Measurements from ENCODE around the gene KIFAP3.
"Not testable (repeated sequence)": the region's sequence is repeated elsewhere in the genome, so short reads cannot be mapped to it uniquely, and the experiment has no call there.

The KIFAP3 gene

GRCh38 chr1:170074250-170075157, at the start of gene KIFAP3:
Gene KIFAP3, minus strand, starts transcription at chr1:170074695. Its CDS starts 228 bp downstream, at chr1:170074467.
- peak; percentile 93 to 97 for DNase-seq (ENCODE audit: extremely low read depth in 1 of 2, low read depth in 1 of 2)

DNA sequence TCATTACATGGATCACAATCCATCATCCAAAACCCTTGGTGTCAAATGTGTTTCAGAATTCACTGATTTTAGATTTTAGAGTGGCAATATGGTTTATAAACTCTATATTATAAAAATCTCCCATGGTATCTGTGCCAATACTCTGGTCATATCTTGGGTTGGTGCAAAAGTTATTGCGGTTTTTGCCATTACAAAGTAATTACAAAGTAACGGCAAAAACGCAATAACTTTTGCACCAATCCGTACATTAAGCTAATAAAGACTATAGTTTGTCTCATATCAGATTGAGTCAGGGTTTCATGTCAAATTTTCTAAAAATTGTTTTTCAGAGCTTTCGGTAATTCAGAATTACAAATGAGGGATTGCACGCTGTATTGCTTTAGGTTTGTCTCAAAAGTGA, 47.9 kb upstream of the KIFAP3 start:
- DNase-seq (ENCODE audit: extremely low read depth in 1 of 2, low read depth in 1 of 2), result no peak

GRCh38 chr1:170114906-170115305, 40.4 kb upstream of the KIFAP3 start:
- no peak for DNase-seq (ENCODE audit: extremely low read depth in 1 of 2, low read depth in 1 of 2)

GRCh38 chr1:170113140-170113539, 38.6 kb upstream of the KIFAP3 start:
- DNase-seq (ENCODE audit: extremely low read depth in 1 of 2, low read depth in 1 of 2), result not testable (repeated sequence)

DNA sequence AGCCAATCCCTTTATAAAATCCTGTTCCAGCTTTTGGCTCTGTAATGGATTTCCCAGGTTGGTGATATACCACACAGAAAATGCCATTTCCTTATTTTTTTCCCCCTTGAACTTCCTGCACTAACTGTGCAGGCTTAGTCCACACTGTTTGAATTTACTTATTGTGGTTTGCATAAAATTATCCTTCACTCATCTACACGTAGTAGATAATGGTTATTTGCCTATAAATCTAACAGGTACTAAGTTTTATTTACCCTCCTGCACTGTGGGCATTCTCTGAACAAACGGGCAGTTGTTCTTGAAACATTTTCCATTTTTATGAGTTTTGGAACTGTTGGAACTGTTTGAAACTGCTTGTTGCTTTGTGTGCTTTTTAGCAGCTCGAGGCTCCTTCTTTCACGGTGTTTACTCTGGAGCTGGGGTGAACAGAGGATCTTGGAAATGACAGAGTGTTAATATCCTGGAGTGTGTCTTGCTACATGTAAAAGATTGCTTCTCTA, 23.0 kb upstream of the KIFAP3 start:
- DNase-seq (ENCODE audit: extremely low read depth in 1 of 2, low read depth in 1 of 2), result no peak

- no peak for DNase-seq (ENCODE audit: extremely low read depth in 1 of 2, low read depth in 1 of 2)
Observed at GRCh38 chr1:170096806-170097340, 22.4 kb upstream of the KIFAP3 start.

DNA sequence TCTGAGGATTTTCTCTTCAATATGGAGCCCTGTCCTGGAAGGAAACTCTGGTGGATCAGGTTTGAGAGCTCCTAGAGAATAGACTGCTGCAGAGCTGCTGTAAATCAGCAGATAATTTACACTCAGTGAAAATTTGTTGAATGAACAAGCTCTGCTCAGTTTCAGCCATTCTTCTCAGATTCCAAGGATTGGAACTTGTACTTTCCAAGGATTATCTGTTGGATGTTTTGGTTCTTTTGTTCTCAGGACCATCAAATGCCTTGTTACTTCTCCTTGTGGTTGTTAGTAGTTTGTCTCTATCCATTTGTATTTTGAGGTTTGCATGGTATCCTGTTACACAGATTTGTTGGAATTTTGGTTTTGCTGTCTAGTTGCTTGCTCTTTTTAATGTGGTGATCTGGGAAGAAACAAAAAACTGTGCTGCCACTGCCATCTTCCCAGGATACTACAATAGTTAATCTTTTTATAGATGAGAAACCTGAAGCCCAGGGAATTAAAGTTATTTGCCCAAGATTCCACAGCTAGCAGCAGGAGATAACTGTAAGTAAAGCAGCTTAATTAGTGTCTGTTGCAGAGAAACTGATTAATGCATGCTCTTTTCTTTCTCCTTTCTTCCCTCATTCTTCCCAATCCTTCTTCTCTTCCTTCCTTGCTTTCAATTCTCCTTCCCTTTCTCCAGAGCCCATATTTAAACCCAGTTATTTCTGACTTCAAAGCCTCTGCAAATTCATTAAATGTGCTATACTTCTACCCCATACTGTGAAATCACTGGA, 21.7 kb upstream of the KIFAP3 start:
- no peak for DNase-seq (ENCODE audit: extremely low read depth in 1 of 2, low read depth in 1 of 2)

DNA sequence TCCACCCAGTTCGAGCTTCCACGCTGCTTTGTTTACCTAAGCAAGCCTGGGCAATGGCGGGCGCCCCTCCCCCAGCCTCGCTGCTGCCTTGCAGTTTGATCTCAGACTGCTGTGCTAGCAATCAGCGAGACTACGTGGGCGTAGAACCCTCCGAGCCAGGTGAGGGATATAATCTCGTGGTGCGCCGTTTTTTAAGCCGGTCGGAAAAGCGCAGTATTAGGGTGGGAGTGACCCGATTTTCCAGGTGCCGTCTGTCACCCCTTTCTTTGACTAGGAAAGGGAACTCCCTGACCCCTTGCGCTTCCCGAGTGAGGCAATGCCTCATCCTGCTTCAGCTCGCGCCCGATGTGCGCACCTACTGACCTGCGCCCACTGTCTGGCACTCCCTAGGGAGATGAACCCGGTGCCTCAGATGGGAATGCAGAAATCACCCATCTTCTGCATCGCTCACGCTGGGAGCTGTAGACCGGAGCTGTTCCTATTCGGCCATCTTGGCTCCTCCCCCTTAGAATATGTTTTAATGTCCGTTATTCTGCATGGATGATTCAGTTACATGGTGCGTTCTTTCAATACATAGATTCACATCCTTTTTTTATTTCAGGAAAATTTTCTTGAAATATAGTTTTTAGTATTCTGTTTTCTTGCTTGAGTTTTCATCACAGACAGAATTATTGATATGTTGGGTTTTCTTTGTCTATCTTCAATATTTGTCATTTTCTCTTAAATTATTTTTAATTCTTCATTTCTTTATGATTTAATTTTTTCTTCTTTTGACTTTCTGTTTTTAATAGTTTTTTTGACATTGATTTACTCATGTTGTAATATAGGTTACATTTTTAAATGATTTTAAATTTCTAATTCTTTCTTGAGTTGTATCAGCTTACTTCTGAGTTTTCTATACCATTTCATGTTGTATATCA, 20.5 kb upstream of the KIFAP3 start:
- DNase-seq (ENCODE audit: extremely low read depth in 1 of 2, low read depth in 1 of 2), result not testable (repeated sequence)

GRCh38 chr1:170086399-170087032, 12.0 kb upstream of the KIFAP3 start:
- no peak for DNase-seq (ENCODE audit: extremely low read depth in 1 of 2, low read depth in 1 of 2)

GRCh38 chr1:170085091-170085490, 10.6 kb upstream of the KIFAP3 start:
- no peak for DNase-seq (ENCODE audit: extremely low read depth in 1 of 2, low read depth in 1 of 2)

- no peak for DNase-seq (ENCODE audit: extremely low read depth in 1 of 2, low read depth in 1 of 2)
Observed at GRCh38 chr1:170078610-170079189, 4.2 kb upstream of the KIFAP3 start.

DNA sequence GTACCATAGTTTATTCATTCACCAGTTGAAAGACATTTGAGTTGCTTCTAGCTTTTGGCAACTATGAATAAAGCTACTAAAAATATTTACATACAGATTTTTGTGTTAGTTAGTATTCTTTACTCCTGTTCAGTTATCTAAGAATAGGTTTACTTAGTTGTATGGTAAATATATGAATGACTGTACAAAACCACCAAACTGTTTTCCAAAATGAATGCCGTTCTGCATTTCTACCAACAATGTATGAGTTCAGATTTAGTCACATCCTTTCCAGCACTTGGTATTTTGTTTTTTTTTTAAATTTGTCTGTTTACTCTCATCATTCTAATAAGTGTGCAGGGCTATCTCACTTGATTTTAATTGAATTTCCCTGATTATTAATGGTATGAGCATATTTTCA, 3.4 kb upstream of the KIFAP3 start:
- DNase-seq (ENCODE audit: extremely low read depth in 1 of 2, low read depth in 1 of 2), result no peak

DNA sequence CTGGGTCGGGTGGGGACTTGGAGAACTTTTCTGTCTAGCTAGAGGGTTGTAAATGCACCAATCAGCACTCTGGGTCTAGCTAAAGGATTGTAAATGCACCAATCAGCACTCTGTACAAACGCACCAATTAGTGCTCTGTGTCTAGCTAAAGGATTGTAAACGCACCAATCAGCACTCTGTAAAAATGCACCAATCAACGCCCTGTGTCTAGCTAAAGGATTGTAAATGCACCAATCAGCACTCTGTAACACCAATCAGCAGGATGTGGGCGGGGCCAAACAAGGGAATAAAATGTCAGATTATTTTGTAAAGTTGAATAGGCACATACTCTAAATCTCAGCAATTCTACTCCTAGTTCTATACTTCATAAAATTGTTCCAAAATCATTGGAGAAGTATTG, 2.5 kb upstream of the KIFAP3 start:
- DNase-seq (ENCODE audit: extremely low read depth in 1 of 2, low read depth in 1 of 2), result not testable (repeated sequence)

DNA sequence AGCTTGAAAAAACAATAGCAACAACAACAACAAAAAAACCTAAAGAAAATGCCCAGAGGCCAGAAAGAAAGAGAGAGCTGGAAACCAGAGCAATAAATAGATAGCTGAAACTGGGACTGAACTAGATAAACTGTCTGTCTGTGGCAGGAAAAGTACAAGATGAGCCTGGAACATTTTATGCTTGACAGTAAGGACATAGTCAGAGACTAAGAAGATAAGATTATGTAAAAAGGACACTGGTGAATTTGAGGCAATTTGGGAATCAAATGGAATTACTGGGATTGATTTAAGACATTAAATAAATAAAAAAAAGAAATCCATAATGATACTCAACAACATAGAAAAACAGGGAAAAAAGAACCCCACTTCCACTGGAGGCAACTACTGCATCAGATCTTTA, 1.7 kb upstream of the KIFAP3 start:
- no peak for DNase-seq (ENCODE audit: extremely low read depth in 1 of 2, low read depth in 1 of 2)

GRCh38 chr1:170075186-170075585, 691 bp upstream of the KIFAP3 start:
- DNase-seq (ENCODE audit: extremely low read depth in 1 of 2, low read depth in 1 of 2), result no peak

DNA sequence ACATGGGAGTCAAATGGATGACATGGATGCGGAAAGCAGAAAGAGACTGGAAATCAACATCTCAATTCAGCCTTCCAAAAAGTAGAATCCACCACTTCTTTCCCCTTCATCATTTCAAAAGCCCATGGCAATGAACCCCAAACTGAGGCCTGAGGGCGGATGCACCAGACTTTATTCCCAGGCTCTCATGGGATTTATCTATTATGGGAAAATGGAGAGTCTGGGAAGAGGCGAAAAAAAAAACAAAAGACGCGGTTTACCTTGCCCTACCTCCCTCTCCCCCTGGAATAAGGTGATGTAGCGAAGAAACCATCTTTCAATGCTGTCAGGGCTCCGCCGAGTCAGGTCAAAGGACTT, 624 bp downstream of the KIFAP3 start:
- DNase-seq (ENCODE audit: extremely low read depth in 1 of 2, low read depth in 1 of 2), result no peak

DNA sequence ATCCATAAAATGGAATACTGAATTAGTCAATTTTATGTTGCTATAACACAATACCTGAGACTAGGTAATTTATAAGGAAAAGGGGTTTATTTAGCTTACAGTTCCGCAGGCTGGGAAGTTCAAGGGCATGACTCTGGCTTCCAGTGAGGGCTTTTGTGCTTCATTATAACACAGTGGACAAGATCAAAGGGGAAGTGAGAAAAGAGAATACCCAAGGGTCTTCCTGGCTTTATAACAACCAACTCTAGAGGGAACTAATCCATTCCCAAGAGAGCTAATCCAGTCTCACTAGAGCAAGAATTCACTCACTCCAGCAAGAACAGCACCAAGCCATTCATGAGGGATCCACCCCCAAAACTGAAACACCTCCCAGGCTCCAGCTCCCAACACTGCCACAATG, 3.1 kb downstream of the KIFAP3 start:
- DNase-seq (ENCODE audit: extremely low read depth in 1 of 2, low read depth in 1 of 2), result no peak

DNA sequence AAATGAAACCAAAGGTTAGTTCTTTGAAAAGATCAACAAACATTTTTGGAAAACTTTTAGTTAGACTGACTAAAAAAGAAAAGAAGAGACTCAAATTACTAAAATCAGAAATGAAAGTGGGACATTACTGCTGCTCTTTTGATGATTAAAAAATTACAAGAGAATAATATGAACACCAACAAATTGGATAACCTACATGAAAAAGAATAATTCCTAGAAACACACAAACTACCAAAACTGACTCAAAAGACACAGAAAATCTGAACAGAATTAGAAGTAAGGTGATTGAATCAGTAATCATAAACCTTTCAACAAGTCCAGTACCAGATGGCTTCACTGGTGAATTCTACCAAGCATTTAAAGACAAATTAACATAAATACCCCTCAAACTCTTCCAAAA, 5.6 kb downstream of the KIFAP3 start:
- no peak for DNase-seq (ENCODE audit: extremely low read depth in 1 of 2, low read depth in 1 of 2)

- no peak for DNase-seq (ENCODE audit: extremely low read depth in 1 of 2, low read depth in 1 of 2)
Observed at GRCh38 chr1:170067253-170067819, 7.2 kb downstream of the KIFAP3 start.

Measured in stimulated activated CD8-positive, alpha-beta memory T cell treated with anti-CD3 and anti-CD28 coated beads, Interleukin-7, amount 100 ng/mL, for 48 hours (primary cell).